Naive thymus-derived CD8-positive, alpha-beta T cell (primary cell): ENCODE measurements around the gene C2CD3. TPM values are rescaled to one million over a fixed set of nuclear protein-coding genes. Genes with fewer than 3 reads are reported as not detected.

Experiments
- ATAC-seq, 2 donors: fragments of 150-1000 bp; cut with Tn5 transposase in 1 of 2; sonication (Bioruptor Pico), chemical (Tn5 transposase) in 1 of 2; 1 replicate in 1 of 2; 2 replicates in 1 of 2; pipeline ENCODE4 v1.10.0; 2021; ENCODE audit warnings: mild to moderate bottlenecking in 2 of 2, moderate library complexity in 2 of 2
- POLR2A ChIA-PET: fragments of 350-600 bp; sonication (Branson Sonifier 250); formaldehyde crosslinking; loops from one replicate; lab custom pipeline; 2021; ENCODE audit warnings: antibody characterized with exemption; lab: Charles Lee
- DNase-seq, 10 donors: peaks; one replicate each; pipeline versions ENCODE4 v3.0.0 to v3.0.0-alpha.2; 2020 to 2022
- H3K27ac Mint-ChIP-seq, 10 donors: one replicate each; pipeline ENCODE4 v1.8.0; 2020 to 2022; ENCODE audit warnings: mild to moderate bottlenecking in 10 of 10, mixed read lengths in 10 of 10, moderate library complexity in 4 of 10, inconsistent platforms in 1 of 10
- H3K27me3 Mint-ChIP-seq, 5 donors: one replicate each; pipeline ENCODE4 v1.8.0; 2021 to 2022; ENCODE audit warnings: mixed read lengths in 5 of 5
- H3K36me3 Mint-ChIP-seq, 3 donors: one replicate each; pipeline ENCODE4 v1.8.0; 2020 to 2022; ENCODE audit warnings: mixed read lengths in 3 of 3, mild to moderate bottlenecking in 2 of 3, inconsistent platforms in 1 of 3
- H3K4me1 Mint-ChIP-seq, 4 donors: one replicate each; pipeline ENCODE4 v1.8.0; 2021 to 2022; ENCODE audit warnings: mixed read lengths in 4 of 4
- H3K4me3 Mint-ChIP-seq, 10 donors: one replicate each; pipeline ENCODE4 v1.8.0; 2020 to 2022; ENCODE audit warnings: mild to moderate bottlenecking in 10 of 10, mixed read lengths in 10 of 10, moderate library complexity in 6 of 10, inconsistent platforms in 1 of 10
- H3K9me3 Mint-ChIP-seq, 9 donors: one replicate each; pipeline ENCODE4 v1.8.0; 2020 to 2022; ENCODE audit warnings: mixed read lengths in 9 of 9, mild to moderate bottlenecking in 3 of 9, inconsistent platforms in 1 of 9, moderate library complexity in 1 of 9
- polyA plus RNA-seq, 3 donors: library from polyadenylated mRNA; unstranded; fragments of 300-500 nt; fragmentation: Illumina TruSeq; gene quantifications; one replicate each; pipeline ENCODE4 v1.2.3, GENCODE V29; 2021
- total RNA-seq, 8 experiments: library from RNA in 2 of 8; stranded (reverse) in 2 of 8; gene quantifications; one replicate each; pipeline ENCODE4 v1.2.3 and lab custom pipeline; 2021 to 2026

The C2CD3 gene
- total and polyA plus RNA-seq, 5 experiments from 2014 or later = 4.1 to 42.5 (median 12.1) TPM

DNA sequence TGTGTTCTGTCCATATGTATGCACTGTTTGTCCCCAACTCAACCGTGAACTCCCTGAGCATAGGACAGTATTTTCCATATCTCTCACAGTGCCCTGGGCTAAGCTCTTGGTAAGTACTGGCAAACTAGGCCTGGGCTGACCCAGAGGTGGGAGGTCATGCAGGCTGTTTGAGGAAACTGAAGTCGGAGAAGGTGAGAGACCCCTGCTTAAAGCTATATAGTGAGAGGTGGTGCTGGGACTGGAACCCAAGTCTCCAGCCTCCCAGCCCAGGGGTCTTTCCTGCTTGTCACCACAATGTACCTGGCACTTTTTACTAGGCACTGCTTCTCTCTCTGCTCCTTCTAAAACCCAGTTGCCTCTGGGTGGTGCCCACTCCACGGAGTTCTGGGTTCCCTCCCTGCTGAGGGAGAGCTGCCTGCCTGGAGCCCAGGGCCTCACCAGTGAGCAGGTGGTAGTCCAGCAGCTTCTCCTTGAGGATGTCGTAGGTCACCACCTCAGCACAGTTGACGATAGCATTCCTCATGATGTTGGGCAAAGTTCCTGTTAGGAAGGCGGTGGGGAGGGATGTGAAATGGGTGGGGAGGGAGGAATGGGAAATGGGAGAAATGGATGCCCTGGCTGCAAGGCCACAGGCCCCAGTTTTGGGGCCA lies 166.6 kb downstream of the C2CD3 start:
- POLR2A ChIA-PET = interaction anchor here (1.5 to 17.2 kb wide), 5 partner anchors 10 to 40 kb away, joined by 5 to 1033 read pairs (median 18); partner anchors contain the start of gene UCP2
- H3K4me3 Mint-ChIP-seq = peak overlapping the region in 7 of 10 donors; percentile 24 to 94 (median 45)
- H3K4me1 Mint-ChIP-seq = peaks cover 29 to 86% (median 76%) of the 10 kb centered on the region in 4 donors
- no peaks in the 10 kb centered on the region for H3K27me3 Mint-ChIP-seq
- peaks cover 5 to 17% (median 10%) of the 10 kb centered on the region in 3 donors for H3K36me3 Mint-ChIP-seq
- no peak for ATAC-seq
- DNase-seq = no peak
- H3K27ac Mint-ChIP-seq = peak overlapping the region; percentile 95 to 100 (median 97)
- H3K9me3 Mint-ChIP-seq = no peaks in the 10 kb centered on the region

DNA sequence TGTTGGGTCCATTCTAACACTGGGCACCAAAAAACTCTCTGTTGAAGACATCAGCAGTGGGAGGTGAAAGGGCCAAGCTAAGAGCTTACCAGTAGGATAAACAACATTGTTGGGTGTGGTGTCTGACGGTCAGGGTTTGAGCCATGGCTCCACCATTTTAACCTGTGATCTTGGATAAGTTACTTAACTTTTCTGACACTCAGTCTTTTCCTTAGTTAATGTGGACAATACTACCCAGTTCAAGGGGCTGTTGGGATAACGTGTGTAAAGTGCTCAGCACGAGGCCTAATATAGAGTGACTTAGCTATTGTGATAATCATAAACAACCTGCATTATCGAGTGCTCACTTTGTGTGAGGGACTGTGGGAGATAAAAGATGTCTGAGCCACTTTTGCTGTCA lies 168.0 kb downstream of the C2CD3 start:
- H3K4me3 Mint-ChIP-seq = peak overlapping the region in 2 of 10 donors; percentile 18 to 42
- peaks cover 23 to 82% (median 67%) of the 10 kb centered on the region in 4 donors for H3K4me1 Mint-ChIP-seq
- H3K27ac Mint-ChIP-seq = peak overlapping the region in 9 of 10 donors; percentile 36 to 100 (median 96)
- ATAC-seq = no peak
- H3K36me3 Mint-ChIP-seq = peaks cover 5 to 17% (median 10%) of the 10 kb centered on the region in 3 donors
- no peak for DNase-seq
- H3K9me3 Mint-ChIP-seq = no peaks in the 10 kb centered on the region
- POLR2A ChIA-PET = interaction anchor here (0.7 to 17.2 kb wide), 3 partner anchors 9 to 25 kb away, joined by 3 to 1033 read pairs (median 105); partner anchors contain the start of gene UCP2
- H3K27me3 Mint-ChIP-seq = no peaks in the 10 kb centered on the region

DNA sequence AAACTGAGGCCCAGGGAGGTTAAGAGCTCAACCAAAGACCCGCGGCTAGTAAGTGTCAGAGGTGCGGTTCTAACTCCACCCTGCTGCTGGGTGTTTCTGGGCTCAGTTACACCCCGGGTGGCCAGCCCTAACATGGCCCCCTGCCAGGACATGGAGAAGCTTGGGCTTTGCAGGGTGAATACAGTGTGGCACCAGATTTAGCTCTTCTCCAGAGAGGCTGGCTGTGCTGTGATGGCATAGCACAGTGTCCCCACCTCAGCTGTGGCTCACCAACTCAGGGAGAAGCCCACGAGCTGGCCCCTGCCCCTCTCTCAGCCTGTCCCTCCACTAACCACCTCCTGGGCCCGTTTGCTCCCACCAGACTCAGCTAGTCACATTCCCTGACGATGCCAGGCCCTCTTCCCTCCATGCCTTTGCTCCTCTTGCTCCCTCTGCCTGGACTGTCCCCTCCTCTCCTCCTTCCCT lies 168.9 kb downstream of the C2CD3 start:
- H3K4me3 Mint-ChIP-seq = peak overlapping the region in 1 of 10 donors; percentile 43
- DNase-seq (no peak), ATAC-seq (no peak)
- H3K27me3 Mint-ChIP-seq = no peaks in the 10 kb centered on the region
- POLR2A ChIA-PET = interaction anchor here (0.9 to 17.2 kb wide), 3 partner anchors 11 to 222 kb away, joined by 3 to 1033 read pairs (median 3); partner anchors contain the start of gene UCP2
- H3K27ac Mint-ChIP-seq = peak overlapping the region in 7 of 10 donors; percentile 70 to 97 (median 79)
- peaks cover 5 to 17% (median 10%) of the 10 kb centered on the region in 3 donors for H3K36me3 Mint-ChIP-seq
- peaks cover 24 to 84% (median 68%) of the 10 kb centered on the region in 4 donors for H3K4me1 Mint-ChIP-seq
- no peaks in the 10 kb centered on the region for H3K9me3 Mint-ChIP-seq

DNA sequence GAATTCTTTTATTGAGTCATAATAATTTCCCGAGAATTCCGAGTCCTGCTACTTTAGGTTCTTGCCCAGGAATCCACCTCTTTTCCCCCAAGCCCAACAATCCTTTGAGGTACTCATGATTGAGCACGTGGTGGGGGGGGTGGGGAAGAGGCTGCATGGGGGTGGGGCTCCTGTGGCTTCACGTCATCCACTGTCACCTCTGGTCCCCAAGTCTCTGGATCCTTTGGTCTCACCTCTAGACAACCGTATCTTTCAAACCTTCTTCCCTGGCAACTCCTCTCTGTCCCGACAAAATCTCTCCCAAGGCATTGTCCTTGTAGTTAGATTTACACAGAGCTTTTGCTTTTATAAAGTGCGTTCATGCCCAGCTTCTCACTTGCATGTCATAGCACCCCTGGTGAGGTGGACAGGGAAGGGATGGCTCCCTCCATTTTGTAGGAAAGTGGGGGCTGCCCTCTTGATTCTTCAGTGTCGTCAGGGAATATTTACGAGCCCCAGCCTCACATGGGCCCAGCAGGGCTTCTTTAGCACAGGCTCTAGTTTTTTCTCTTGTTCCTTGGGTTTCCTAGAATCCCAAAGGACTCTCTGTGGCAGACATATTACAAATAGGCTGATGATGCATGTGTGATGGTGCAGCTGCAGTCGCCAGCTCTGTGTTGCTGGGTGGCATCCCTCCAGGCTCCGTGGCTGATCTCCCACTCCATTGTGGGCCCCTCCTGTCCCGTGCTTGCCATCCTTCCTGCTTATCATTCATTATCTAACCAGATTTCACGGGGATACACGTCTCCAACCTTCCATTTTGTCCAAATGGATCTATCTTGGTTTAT lies 170.3 kb downstream of the C2CD3 start:
- H3K9me3 Mint-ChIP-seq = no peaks in the 10 kb centered on the region
- DNase-seq = no peak
- no peak overlapping the region for H3K4me3 Mint-ChIP-seq
- no peak for ATAC-seq
- H3K27ac Mint-ChIP-seq = peak overlapping the region in 6 of 10 donors; percentile 29 to 70 (median 50)
- no peaks in the 10 kb centered on the region for H3K27me3 Mint-ChIP-seq
- POLR2A ChIA-PET = interaction anchor here (0.9 to 17.2 kb wide), 4 partner anchors 8 to 22 kb away, joined by 3 to 1033 read pairs (median 3); partner anchors contain the start of gene UCP2
- peaks cover 5 to 17% (median 10%) of the 10 kb centered on the region in 3 donors for H3K36me3 Mint-ChIP-seq
- H3K4me1 Mint-ChIP-seq = peaks cover 27 to 84% (median 67%) of the 10 kb centered on the region in 4 donors

DNA sequence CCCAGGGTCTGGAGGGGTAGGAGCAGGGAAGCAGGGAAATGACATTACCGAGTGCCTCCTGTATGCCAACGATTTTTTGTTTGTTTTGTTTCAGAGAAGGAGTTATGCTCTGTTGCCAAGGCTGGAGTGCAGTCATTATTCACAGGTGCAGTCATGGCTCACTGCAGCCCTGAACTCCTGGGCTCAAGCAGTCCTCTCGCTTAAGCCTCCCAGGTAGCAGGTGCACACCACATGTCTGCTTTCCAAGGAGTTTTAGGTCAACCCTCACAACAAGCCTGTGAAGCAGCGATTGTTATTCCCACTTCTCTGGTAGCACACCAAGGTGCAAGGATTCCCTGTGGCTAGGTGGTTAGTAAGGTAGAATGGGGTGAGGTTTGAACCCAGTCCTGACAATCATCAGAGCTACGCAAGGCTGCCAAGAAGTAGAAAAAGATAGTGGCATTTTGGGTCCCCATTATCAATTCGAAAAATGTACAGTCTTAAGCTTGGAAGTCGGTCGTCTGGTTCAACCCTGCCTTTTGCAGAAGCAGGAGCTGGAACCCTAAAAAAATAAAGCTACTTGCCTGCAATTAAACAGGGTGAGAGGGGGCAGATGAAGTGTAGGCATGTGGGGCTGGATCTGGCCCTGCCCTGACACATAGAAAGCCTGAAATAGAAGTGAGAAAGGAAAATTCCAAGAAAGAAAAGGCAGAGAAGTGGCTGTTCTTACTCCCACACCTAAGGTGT lies 171.1 kb downstream of the C2CD3 start:
- POLR2A ChIA-PET = interaction anchor here (0.9 to 17.2 kb wide), 4 partner anchors 7 to 22 kb away, joined by 3 to 1033 read pairs (median 6); partner anchors contain the start of gene UCP2
- Mint-ChIP-seq H3K27ac (peak overlapping the region in 8 of 10 donors; percentile 37 to 76 (median 58)), H3K4me1 (peaks cover 22 to 84% (median 67%) of the 10 kb centered on the region in 4 donors), H3K27me3 (no peaks in the 10 kb centered on the region), H3K36me3 (peaks cover 5 to 17% (median 10%) of the 10 kb centered on the region in 3 donors), H3K9me3 (no peaks in the 10 kb centered on the region), H3K4me3 (peak overlapping the region in 2 of 10 donors; percentile 3 to 36)
- no peak for ATAC-seq
- no peak for DNase-seq

- POLR2A ChIA-PET = interaction anchor here (0.6 to 17.2 kb wide), 4 partner anchors 9 to 109 kb away, joined by 4 to 1033 read pairs (median 43); partner anchors contain the start of genes UCP2 and UCP3
- peak overlapping the region in 7 of 10 donors; percentile 72 to 100 (median 98) for H3K27ac Mint-ChIP-seq
These were observed 171.8 kb downstream of the C2CD3 start for GRCh38 chr11:73998846-73999575.

DNA sequence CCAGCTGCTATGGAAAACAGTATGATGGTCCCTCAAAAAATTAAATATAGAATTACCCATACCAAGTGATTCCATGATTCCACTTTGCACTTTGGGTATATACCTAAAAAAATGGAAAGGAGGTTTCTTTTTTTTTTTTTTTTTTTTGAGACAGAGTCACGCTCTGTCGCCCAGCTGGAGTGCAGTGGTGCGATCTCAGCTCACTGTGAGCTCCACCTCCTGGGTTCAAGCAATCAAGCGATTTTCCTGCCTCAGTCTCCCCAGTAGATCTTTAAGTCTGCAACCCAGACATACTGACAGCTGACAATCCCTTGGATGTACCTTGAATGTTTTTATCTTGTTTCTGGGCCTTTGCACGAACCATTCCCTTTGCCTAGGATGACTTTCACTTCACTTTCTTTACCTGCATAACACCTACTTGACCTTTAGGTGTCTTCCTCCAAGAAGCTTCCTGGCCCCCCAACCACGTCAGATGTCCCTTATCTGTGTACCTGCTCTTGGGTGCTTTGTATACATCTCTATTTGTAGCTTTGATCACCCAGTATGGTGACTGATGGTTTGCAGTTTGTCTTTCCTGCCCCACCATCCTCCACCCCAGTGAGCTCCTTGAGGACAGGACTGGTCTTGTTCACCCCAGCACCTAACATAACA lies 173.6 kb downstream of the C2CD3 start:
- H3K36me3 Mint-ChIP-seq = peaks cover 0 to 5% (median 5%) of the 10 kb centered on the region in 3 donors
- ATAC-seq (no peak), DNase-seq (no peak)
- POLR2A ChIA-PET = interaction anchor here (0.7 to 17.2 kb wide), 9 partner anchors 7 to 174 kb away, joined by 3 to 1033 read pairs (median 8); partner anchors contain the start of genes C2CD3, PPME1, UCP2 and UCP3
- no peaks in the 10 kb centered on the region for H3K9me3 Mint-ChIP-seq
- no peaks in the 10 kb centered on the region for H3K27me3 Mint-ChIP-seq
- peaks cover 18 to 82% (median 54%) of the 10 kb centered on the region in 4 donors for H3K4me1 Mint-ChIP-seq
- H3K27ac Mint-ChIP-seq = peak overlapping the region; percentile 94 to 100 (median 98)
- peak overlapping the region in 9 of 10 donors; percentile 42 to 88 (median 65) for H3K4me3 Mint-ChIP-seq

More at GRCh38 chr11:73998846-73999575, 171.8 kb downstream of the C2CD3 start:
- Mint-ChIP-seq H3K4me3 (peak overlapping the region in 1 of 10 donors; percentile 3), H3K36me3 (peaks cover 5 to 17% (median 10%) of the 10 kb centered on the region in 3 donors), H3K4me1 (peaks cover 20 to 84% (median 63%) of the 10 kb centered on the region in 4 donors), H3K9me3 (no peaks in the 10 kb centered on the region), H3K27me3 (no peaks in the 10 kb centered on the region)
- ATAC-seq (no peak), DNase-seq (no peak)

GRCh38 chr11:73996161-73996747 lies 174.5 kb downstream of the C2CD3 start:
- peaks cover 0 to 5% (median 2%) of the 10 kb centered on the region in 3 donors for H3K36me3 Mint-ChIP-seq
- H3K4me1 Mint-ChIP-seq = peaks cover 17 to 88% (median 55%) of the 10 kb centered on the region in 4 donors
- no peaks in the 10 kb centered on the region for H3K27me3 Mint-ChIP-seq
- ATAC-seq = peak; percentile 5 to 18
- peak overlapping the region; percentile 65 to 89 (median 80) for H3K4me3 Mint-ChIP-seq
- H3K27ac Mint-ChIP-seq = peak overlapping the region; percentile 94 to 100 (median 98)
- peak in 1 of 10 donors; percentile 27 for DNase-seq
- H3K9me3 Mint-ChIP-seq = no peaks in the 10 kb centered on the region
- POLR2A ChIA-PET = interaction anchor here (2.1 to 17.2 kb wide), 6 partner anchors 8 to 36 kb away, joined by 10 to 1033 read pairs (median 48); partner anchors contain the start of genes UCP2 and UCP3

- POLR2A ChIA-PET = interaction anchor here (0.9 to 17.2 kb wide), 9 partner anchors 9 to 216 kb away, joined by 3 to 1033 read pairs (median 14); partner anchors contain the start of genes UCP2 and UCP3
- Mint-ChIP-seq H3K9me3 (no peaks in the 10 kb centered on the region), H3K4me1 (peaks cover 17 to 88% (median 57%) of the 10 kb centered on the region in 4 donors), H3K36me3 (no peaks in the 10 kb centered on the region), H3K4me3 (peak overlapping the region; percentile 65 to 89 (median 80)), H3K27ac (peak overlapping the region; percentile 94 to 100 (median 98)), H3K27me3 (no peaks in the 10 kb centered on the region)
- peak; percentile 81 to 82 for ATAC-seq
- DNase-seq = peak in 8 of 10 donors; percentile 58 to 89 (median 80)
These were observed 175.1 kb downstream of the C2CD3 start for GRCh38 chr11:73995731-73996130.

DNA sequence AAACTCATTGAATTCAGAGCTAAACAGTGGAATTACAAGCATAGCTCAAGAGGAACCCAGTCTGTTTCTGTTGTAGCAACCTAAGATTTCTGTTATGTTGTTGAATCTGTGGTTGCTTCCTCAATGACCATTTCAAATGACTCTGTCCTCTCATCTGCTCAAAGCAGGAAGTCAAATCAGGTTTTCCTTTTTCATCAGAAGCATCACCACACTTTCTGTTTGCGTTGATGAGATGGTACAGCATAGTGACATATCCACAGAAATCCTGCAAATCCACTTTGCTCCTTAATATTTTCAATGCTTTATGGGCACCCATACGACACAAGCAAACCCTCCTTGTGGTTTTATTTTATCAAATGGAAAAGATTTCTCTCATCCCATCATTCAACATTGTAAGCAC lies 175.6 kb downstream of the C2CD3 start:
- no peaks in the 10 kb centered on the region for H3K9me3 Mint-ChIP-seq
- POLR2A ChIA-PET = interaction anchor here (0.7 to 17.2 kb wide), 11 partner anchors 9 to 216 kb away, joined by 3 to 1033 read pairs (median 10); partner anchors contain the start of genes UCP2 and UCP3

More for the DNA sequence above, 175.6 kb downstream of the C2CD3 start:
- ATAC-seq (peak; percentile 65 to 75), DNase-seq (peak in 5 of 10 donors; percentile 38 to 93 (median 76))
- peaks cover 17 to 89% (median 59%) of the 10 kb centered on the region in 4 donors for H3K4me1 Mint-ChIP-seq
- no peaks in the 10 kb centered on the region for H3K27me3 Mint-ChIP-seq
- H3K4me3 Mint-ChIP-seq = peak overlapping the region; percentile 65 to 89 (median 80)
- H3K36me3 Mint-ChIP-seq = no peaks in the 10 kb centered on the region
- H3K27ac Mint-ChIP-seq = peak overlapping the region; percentile 94 to 100 (median 98)
